Body of pancreas (tissue), 4 donors: Measurements from ENCODE around the gene NELL2. TPM values are rescaled to one million over a fixed set of nuclear protein-coding genes. Genes with fewer than 3 reads are reported as not detected.

Experiments used
- ATAC-seq: fragments of 150-250 bp; one replicate; pipeline ENCODE4 v1.9.1; 2016
- DNase-seq, 4 donors: peaks; one replicate each; pipeline ENCODE4 v3.0.0-alpha.2; 2019
- H3K27ac ChIP-seq, 4 donors: fragments of 200-600 bp; sonication (generic); 1 replicate in 3 of 4; 2 replicates in 1 of 4; pipeline versions ENCODE4 v1.5.1 to v1.6.1; 2016 to 2019; ENCODE audit warnings: mild to moderate bottlenecking in 1 of 4, mixed read lengths in 1 of 4, moderate library complexity in 1 of 4
- H3K27me3 ChIP-seq, 2 donors: fragments of 200-600 bp; sonication (generic); one replicate each; pipeline ENCODE4 v1.6.0; 2016; ENCODE audit warnings: mild to moderate bottlenecking in 1 of 2
- H3K36me3 ChIP-seq, 2 donors: fragments of 200-600 bp; sonication (generic); replicated peaks in 1 of 2; 2 replicates each; pipeline ENCODE4 v1.5.1; 2016; ENCODE audit warnings: low read depth in 2 of 2; ENCODE audit not compliant: insufficient read depth in 1 of 2
- H3K4me1 ChIP-seq: fragments of 200-600 bp; sonication (generic); one replicate; pipeline ENCODE4 v1.6.0; 2016
- H3K4me3 ChIP-seq, 2 donors: fragments of 200-600 bp; sonication (generic); 1 replicate in 1 of 2; 2 replicates in 1 of 2; pipeline ENCODE4 v1.5.1; 2016 to 2019
- H3K9me3 ChIP-seq, 3 donors: fragments of 200-600 bp; sonication (generic); 1 replicate in 2 of 3; 2 replicates in 1 of 3; pipeline ENCODE4 v1.5.1; 2016
- POLR2A ChIP-seq, 3 donors: fragments of 450-650 bp; IDR thresholded peaks; one replicate each; pipeline ENCODE4 v1.6.1; 2016; ENCODE audit warnings: antibody characterized with exemption in 3 of 3, mild to moderate bottlenecking in 2 of 3
- WGBS, 2 donors: methylation state at CpG; one replicate each; pipeline ENCODE4 v1.1.5; 2017; 5-methylcytosine and 5-hydroxymethylcytosine counted together
- intact Hi-C: fragments of 100-400 bp; cut with DNase I; formaldehyde crosslinking; loops from one replicate; pipeline ENCODE4 v1.15.1; 2023
- total RNA-seq, 2 donors: library from RNA; depleted of rRNA; stranded (reverse); fragments of >200 nt; gene quantifications; one replicate each; pipeline ENCODE4 v1.1.0, GENCODE V29; 2016
- TF ChIP-seq, protein P1 (sequence below), 7 experiments: fragments of 450-650 bp in 4 of 7; fragments of 200-600 bp in 3 of 7; sonication (generic) in 3 of 7; IDR thresholded peaks; one replicate each; pipeline ENCODE4 v1.5.1; 2016 to 2019; ENCODE audit warnings: antibody characterized with exemption in 7 of 7

NELL2 gene
- total RNA-seq, 2 donors from 2014 or later, result 3.6 TPM; not detected in 1

DNA sequence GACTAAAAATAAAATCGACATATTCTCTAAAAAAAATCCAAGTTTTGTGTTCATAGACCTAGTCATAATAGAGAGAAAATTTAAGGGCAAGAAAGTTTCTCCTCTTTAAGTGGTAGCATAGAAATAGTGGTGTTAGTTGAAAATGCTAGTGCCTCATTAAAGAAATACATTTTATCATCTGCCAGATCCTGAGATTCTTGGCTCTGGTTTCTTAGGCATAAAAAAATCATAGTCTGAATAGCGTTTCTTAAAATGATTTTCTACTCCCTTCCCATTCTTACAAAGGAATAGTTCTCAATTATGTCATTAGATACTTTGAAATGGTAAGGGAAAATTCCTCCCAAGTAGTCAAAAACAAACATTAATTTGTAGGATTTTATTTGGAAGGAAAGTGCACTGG is 212.8 kb downstream of the NELL2 start:
- no peak for DNase-seq
- H3K4me3 ChIP-seq, result no peak overlapping the region
- no peak overlapping the region for H3K27ac ChIP-seq
- no peaks in the 10 kb centered on the region for H3K27me3 ChIP-seq
- no peaks in the 10 kb centered on the region for H3K4me1 ChIP-seq
- no peak for TF ChIP-seq POLR2A (IDR thresholded peaks at IDR 0.05)
- TF ChIP-seq, protein P1, sequence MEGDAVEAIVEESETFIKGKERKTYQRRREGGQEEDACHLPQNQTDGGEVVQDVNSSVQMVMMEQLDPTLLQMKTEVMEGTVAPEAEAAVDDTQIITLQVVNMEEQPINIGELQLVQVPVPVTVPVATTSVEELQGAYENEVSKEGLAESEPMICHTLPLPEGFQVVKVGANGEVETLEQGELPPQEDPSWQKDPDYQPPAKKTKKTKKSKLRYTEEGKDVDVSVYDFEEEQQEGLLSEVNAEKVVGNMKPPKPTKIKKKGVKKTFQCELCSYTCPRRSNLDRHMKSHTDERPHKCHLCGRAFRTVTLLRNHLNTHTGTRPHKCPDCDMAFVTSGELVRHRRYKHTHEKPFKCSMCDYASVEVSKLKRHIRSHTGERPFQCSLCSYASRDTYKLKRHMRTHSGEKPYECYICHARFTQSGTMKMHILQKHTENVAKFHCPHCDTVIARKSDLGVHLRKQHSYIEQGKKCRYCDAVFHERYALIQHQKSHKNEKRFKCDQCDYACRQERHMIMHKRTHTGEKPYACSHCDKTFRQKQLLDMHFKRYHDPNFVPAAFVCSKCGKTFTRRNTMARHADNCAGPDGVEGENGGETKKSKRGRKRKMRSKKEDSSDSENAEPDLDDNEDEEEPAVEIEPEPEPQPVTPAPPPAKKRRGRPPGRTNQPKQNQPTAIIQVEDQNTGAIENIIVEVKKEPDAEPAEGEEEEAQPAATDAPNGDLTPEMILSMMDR (IDR thresholded peaks at IDR 0.05), result no peak
- H3K9me3 ChIP-seq, result no peaks in the 10 kb centered on the region
- WGBS, 2 donors, result 57 to 62% methylated on average over 2 of the region's 2 CpGs
- no peaks in the 10 kb centered on the region for H3K36me3 ChIP-seq
- ATAC-seq, result no peak
- intact Hi-C loops, result no loop called here

DNA sequence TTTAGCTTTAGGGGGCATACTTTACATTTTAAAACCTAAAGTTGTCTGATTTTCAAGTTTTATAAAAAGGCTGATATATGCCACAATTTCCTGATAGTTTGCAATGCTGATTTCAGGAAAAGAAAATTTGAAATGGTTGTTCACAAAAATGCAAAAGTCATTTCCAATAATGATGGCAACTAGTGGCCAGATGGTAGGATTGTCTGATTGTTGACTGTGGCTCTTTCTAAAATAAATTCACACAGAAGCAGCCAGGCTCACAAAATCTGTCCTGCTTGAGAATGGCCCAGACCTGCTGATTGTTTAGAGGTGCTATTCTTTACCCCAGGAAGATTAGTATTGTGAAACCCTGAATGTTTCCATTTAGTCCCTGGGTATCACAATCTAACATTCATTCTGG is 220.3 kb downstream of the NELL2 start:
- Histone ChIP-seq H3K36me3 (no peaks in the 10 kb centered on the region), H3K9me3 (no peaks in the 10 kb centered on the region), H3K27me3 (no peaks in the 10 kb centered on the region), H3K27ac (no peak overlapping the region), H3K4me1 (no peaks in the 10 kb centered on the region), H3K4me3 (no peak overlapping the region)
- DNase-seq, result no peak
- ATAC-seq, result no peak
- intact Hi-C loops, result no loop called here
- TF ChIP-seq, protein P1 (IDR thresholded peaks at IDR 0.05), result no peak
- no peak for TF ChIP-seq POLR2A (IDR thresholded peaks at IDR 0.05)

- intact Hi-C loops, result no loop called here
- 19 to 29% methylated on average over 12 of the region's 12 CpGs for WGBS, 2 donors
- TF ChIP-seq POLR2A (IDR thresholded peaks at IDR 0.05), result no peak
- TF ChIP-seq, protein P1 (IDR thresholded peaks at IDR 0.05), result no peak
- H3K36me3 ChIP-seq, result no peaks in the 10 kb centered on the region
- DNase-seq (no peak), ATAC-seq (no peak)
- no peaks in the 10 kb centered on the region for H3K4me1 ChIP-seq
- no peaks in the 10 kb centered on the region for H3K9me3 ChIP-seq
- no peak overlapping the region for H3K4me3 ChIP-seq
- no peaks in the 10 kb centered on the region for H3K27me3 ChIP-seq
- no peak overlapping the region for H3K27ac ChIP-seq
Measured at GRCh38 chr12:44654646-44655639, 221.2 kb downstream of the NELL2 start.

- no peaks in the 10 kb centered on the region for H3K27me3 ChIP-seq
- no peaks in the 10 kb centered on the region for H3K9me3 ChIP-seq
- DNase-seq (no peak), ATAC-seq (no peak)
- intact Hi-C loops, result no loop called here
- H3K36me3 ChIP-seq, result no peaks in the 10 kb centered on the region
- no peaks in the 10 kb centered on the region for H3K4me1 ChIP-seq
- no peak overlapping the region for H3K27ac ChIP-seq
- H3K4me3 ChIP-seq, result no peak overlapping the region
- 22 to 32% methylated on average over 3 of the region's 3 CpGs for WGBS, 2 donors
- TF ChIP-seq POLR2A (IDR thresholded peaks at IDR 0.05), result no peak
- TF ChIP-seq, protein P1 (IDR thresholded peaks at IDR 0.05), result no peak
Measured at GRCh38 chr12:44653861-44654527, 222.1 kb downstream of the NELL2 start.
